GM19452 (cell line): ENCODE data around the gene SIPA1L3.

Experiments used
- ATAC-seq: cut with Tn5 transposase; IDR thresholded peaks from one replicate; pipeline ENCODE4 v1.9.1; 2021; ENCODE audit not compliant: unreplicated experiment

The SIPA1L3 gene

DNA sequence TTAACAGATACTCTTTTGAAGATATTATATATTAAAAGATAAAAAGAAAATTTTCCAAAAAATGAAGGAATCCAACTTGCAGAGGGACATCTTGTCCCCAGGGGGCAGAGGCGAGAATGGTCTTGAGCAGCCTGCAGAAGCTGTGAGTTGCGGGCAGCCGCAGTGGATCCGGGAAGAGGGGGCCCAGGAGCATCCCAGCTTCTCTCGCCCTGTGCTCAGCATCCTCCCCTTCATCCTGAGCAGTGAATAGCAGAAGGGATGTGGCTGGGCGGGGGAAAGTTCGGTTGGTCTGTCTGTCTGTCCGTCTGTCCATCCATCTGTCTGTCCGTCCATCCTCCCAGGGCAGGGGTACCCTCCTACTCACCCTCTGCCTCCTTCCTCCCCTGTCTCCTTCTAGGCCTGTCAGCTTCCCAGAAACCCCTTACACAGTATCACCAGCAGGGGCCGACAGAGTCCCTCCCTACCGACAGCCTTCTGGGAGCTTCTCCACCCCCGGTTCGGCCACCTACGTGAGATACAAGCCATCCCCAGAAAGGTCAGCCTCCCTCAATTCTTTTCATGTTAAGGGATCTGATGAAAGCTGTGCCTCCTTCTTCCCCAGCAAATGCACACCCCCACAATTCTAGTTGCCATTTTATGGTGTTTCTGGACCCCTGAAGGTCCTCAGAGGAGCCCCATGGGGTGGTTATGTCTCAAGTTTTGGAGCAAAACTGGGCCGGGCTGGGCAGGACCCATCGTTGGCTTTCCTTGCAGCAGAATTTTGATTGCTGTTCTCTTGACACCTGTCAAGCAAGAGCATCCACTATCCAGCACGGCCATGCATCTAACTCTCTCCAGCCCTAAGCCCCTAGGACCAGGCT, 235.4 kb downstream of the SIPA1L3 start:
- ATAC-seq: no peak

DNA sequence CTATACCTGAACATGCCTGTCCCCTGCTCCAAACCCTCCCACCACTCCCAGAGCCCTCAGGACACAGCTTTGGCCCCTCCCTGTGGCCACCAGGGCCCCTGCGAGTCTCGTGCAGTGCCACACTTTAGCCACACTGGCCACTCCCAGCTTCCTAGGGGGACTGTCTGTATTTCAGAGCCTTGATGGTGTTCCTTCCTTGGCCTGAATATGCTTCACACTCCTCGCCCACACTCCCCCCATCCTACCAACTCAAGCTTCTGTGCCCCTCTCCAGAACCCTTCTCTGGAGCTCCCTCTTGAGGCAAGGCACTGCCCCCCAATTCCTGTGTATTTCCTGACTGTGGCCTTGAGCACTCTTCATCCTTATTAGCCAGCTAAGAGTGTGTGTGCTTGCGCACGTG, 236.8 kb downstream of the SIPA1L3 start:
- ATAC-seq: no peak

DNA sequence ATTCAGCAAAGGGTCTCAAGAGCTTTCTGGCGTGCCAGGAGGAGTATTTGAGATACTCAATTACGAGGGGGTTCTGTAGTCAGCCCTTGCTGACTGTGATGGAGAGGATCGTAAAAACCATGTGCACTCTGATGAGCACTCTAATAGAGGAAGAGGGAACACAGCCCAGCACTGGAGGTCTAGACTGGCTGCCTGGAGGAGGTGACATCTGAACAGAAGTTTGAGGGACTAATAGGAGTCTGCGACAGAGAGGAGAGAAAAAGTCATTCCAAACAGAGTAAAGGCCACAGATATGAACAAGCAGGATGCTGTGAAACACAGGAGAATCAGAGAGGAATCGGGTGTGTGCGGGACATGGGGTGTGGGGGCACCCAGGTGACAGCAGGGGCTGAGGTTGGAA, 237.7 kb downstream of the SIPA1L3 start:
- ATAC-seq: no peak

DNA sequence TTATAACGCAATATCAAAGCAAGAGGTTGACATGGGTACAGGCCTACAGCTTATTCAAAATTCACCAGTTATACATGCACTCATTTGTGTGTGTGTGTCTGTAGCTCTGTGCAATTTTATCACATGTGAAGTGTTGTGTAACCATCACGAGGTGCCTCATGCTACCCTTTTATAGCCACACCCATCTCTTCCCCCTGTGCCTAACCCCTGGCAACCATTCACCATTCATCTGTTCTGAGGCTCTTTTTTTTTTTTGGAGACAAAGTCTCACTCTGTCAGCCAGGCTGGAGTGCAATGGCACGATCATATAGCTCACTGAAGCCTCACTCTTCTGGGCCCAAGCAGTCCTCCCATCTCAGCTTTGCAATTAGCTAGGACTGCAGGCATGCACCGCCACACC, 238.6 kb downstream of the SIPA1L3 start:
- no peak for ATAC-seq

DNA sequence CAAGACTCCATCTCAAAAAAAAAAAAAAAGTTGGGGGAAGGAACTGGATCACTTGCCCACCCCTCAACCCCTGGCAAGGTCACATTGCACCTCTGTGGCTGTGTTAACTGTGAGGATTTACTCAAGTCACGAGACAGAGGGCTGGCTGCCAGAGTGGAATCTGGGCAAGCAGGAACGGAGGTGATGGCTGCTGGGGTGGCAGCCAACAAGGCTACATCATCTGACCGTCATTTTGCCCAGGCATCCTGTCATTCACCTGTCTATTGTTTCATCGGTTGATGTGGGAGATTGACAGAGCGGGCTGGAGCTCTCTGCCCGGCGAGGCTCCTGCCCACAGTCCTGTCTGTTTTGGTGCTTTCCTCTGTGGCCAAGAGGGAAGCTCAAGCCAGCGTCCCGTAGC, 241.3 kb downstream of the SIPA1L3 start:
- no peak for ATAC-seq

DNA sequence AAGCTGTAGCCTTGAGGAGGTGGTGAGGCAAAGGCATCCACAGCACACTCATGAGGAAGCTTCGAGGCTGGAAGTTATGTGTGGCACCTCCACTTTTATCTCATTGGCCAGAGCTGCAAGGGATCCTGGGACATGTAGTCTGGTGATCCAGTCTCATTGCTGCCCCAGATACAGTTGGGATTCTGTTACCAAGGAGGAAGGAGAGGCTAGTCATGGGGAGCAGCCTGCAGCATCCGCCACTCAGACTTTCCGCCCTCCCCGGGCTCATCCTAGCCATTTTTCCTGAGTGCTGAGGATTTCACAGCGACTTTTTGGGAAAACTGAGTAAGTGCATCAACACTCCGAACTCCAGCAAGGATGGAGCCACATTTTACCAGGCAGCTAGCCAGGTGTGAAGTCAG, 242.7 kb downstream of the SIPA1L3 start:
- ATAC-seq: no peak

DNA sequence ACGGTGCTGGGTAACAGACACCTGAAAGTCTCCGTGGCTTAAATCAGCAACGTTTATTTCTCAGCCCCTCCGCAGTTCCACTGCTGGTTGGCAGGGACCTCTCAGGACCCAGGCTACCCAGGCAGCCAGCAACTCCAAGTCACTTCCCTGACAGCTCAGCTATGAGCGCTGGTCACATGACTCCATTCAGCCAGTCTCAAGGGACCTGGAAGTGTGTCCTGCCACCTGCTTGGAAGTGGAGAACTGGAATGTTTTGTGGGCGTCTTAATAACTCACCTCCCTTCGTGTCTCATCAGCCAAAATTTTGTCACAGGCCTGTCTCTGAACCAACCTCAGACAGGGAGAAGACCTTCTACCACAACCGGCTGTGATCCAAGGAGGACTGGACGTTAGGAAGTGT, 244.2 kb downstream of the SIPA1L3 start:
- ATAC-seq: no peak

DNA sequence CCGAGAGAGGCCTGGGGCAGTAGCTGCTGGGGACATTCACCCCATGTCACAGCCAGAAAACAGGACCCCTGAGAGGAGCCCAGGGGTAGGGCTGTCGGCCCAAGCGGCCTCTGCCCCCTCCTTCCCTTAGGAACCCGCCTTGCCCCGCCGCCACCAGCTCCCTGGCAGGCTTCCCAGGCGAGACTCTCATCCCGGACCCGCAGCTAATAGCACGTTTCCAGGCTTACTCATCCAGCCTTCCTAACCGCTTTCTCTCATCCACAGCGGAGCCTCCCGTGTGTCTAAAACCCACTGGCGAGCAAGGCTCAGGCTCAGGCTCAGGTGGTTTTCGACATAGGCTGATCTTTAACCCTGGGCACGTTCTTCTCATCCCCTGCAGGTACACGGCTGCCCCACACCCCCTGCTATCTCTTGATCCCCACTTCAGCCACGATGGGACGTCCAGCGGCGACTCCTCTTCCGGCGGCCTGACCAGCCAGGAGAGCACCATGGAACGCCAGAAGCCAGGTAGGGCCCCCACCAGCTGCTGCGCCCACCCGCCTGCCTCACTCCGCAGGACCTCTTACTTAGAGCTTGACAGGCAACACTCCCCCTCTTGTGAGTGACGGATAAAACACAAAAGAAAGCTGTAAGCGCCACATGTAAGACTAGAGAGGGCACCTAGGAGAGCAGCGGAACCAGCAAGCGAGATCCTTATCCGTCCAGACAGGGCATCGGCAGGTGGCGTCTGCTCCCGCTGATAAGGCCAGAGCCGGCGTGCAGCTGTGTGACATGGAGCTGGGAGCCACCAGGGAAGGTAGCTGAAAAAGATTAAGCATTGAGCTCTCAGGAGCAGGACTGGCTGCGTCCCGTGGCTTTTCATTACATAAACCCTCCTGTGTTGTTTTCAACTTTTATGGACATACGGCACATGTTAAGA, 245.7 kb downstream of the SIPA1L3 start:
- ATAC-seq: no peak

DNA sequence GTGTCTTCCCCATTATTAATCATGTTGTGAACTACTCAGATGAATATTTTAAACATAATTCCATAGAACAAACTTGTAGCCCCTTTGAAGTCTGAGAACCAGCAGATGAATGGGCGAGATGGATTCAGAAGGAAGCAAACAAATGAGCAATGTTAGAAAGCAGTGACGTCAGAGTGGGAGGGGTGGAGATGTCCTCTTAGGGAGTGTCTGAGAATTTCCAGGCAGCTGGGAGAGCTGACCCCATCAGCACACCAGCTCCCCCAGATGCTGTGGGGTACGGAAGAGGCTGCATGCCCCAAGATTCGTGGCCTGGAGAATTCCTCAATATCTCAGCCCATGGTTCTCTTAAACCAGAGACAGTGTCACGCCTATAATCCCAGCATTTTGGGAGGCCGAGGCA, 248.4 kb downstream of the SIPA1L3 start:
- no peak for ATAC-seq

DNA sequence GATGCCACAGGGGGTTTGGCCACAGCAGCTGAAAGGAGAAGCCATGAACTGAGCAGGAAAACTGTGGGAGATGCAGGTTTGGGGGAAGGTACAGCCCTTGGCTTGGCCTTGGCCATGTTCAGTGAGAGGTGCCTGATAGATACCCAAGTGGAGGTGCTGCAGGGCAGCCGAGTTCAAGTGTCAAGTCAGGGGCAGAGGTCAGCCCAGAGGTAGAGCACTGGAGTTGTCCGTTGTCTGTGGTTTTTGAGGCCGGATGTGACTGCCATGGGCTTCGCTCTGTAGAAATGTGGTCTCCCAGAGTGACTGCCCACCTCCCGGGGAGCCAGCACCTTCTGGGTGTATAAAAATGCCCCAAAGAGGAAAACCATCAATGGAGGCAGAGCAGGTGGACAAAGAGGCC, 251.7 kb downstream of the SIPA1L3 start:
- ATAC-seq: no peak

DNA sequence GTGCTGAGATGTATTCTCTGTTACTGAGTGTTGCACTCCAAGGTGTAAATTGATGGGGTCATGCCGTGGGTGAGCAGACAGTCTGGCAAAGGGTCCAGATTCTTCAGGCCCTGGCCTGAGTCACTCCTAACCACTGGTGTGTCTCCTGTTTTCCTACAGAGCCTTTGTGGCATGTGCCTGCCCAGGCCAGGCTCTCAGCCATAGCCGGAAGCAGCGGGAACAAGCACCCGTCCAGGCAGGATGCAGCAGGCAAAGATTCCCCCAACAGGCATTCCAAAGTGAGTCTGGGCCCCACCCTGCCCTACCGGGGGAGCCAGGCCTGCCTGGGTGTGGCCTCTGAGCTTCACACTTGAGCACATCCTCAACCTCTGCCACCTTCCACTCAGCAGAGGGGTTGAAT, 255.1 kb downstream of the SIPA1L3 start:
- ATAC-seq: no peak

DNA sequence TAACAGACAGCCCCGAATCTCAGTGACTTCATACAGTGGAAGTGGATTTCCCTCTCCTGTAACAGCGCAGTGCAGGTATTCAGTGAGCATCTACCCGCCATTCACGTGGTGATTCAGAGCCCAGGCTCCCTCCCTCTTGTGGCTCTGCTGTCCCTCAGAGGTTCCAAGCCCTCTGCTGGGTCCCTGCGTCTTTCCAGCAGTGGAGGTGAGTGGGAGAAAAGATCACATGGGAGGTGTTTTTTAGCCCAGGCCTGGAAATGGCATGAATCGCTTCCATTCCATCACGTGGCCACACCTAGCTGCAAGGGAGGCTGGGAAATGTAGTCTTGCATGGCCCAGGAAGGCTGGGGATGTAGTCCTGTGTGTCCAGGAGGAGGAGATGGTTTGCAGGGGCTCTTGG, 255.6 kb downstream of the SIPA1L3 start:
- ATAC-seq: no peak

DNA sequence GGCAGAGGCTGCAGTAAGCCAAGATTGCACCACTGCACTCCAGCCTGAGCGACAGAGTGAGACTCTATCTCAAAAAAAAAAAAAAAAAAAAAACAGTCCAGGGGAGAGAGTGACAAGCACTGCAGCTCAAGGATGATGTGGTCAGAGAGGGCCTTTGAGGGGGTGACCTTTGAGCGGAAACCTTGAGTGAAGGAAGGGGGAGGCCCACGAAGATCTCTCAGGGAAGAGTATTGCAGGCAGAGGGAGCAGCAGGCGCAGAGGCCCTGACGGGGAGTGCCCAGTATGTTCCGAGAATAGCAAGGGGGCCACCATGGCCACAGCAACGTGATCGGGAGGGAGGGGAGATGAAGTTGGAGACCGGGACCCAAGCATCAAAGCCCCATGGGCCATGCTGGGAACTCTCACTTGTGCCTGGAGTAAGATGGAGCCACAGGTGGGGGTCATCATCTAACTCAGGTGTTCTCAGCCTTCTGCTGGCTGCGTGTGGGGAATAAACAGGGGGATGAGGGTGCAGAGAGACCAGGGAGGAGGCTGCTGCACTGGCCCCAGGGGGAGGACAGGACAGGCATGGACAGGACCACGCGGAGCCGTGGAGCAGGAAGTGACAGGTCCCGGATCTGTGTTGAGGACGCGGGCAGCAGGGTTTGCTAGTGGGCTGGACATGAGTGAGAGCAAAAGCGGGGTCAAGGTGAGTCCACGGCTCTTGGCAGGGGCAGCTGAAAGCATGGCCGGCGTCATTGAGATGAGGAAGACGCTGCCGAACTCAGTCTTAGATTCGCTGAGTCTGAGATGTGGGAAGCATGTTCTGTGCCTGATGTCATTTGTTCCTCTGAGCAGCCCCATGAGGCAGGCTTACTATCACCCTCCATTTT, 256.6 kb downstream of the SIPA1L3 start:
- no peak for ATAC-seq

DNA sequence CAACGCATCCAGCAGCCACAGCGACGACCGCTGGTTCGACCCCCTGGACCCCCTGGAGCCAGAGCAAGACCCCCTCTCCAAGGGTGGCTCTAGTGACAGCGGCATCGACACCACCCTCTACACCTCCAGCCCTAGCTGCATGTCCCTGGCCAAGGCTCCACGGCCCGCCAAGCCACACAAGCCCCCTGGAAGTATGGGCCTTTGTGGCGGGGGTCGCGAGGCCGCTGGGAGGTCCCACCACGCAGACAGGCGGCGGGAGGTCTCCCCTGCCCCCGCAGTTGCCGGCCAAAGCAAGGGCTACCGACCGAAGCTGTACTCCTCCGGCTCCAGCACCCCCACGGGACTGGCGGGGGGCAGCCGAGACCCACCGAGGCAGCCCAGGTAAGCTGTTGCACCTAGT, 257.5 kb downstream of the SIPA1L3 start:
- no peak for ATAC-seq

DNA sequence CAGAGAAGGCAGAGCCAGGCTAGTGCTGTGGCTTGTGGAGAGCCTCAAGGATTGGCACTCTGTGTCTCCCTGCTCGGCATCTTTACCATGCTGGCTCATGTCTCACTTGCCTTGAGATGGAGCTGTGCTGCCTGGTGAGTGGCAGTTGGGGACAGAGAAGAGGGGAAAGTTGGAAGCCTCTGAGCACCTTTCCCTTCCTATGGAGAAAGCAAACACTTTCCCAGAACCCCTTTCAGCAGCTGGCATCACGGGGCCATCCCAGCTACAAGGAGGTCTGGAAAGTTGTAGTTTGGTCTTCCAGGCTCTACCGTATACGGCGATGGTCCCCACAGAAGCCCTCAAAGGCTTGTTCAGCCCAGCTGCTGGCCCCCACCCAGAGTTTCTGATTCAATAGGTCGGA, 258.3 kb downstream of the SIPA1L3 start:
- ATAC-seq: no peak

DNA sequence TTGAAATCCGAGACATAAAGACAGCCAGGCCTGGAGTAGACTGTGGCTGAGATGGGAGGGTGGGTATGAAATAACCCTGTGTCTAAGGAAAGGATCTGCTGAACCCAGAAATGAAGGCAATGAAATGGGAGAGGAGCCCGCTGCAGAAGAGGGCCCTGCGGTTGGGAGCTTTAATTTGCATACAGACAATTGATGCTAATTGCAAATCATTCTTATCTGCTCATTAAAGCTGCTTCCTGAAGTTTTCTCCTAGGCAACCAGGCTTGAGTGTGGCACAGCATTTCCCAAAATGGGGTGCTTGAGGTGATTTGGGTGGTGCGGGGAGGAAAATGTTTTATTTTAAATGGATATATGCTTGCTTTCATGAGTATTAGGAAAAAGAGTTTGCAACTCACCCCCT, 261.6 kb downstream of the SIPA1L3 start:
- no peak for ATAC-seq

DNA sequence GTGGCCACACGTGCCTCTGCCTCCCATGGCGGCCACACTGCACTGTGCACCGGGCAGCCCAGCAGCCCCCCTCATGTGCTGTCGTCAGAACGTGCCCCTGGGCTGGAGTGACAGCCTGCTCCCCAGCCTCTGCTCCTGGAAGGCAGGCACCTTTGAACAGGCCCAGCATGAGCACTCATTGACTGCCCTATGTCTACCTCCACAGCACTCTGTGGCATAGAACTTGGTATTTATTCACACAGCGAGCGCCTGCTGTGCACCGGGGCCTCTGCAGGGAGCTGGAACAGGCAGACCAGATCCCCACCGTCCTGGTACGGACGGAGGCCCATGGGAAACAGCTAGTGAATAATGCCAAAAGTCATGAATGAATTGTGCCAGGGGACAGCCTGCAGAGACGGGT, 263.3 kb downstream of the SIPA1L3 start:
- ATAC-seq: no peak

DNA sequence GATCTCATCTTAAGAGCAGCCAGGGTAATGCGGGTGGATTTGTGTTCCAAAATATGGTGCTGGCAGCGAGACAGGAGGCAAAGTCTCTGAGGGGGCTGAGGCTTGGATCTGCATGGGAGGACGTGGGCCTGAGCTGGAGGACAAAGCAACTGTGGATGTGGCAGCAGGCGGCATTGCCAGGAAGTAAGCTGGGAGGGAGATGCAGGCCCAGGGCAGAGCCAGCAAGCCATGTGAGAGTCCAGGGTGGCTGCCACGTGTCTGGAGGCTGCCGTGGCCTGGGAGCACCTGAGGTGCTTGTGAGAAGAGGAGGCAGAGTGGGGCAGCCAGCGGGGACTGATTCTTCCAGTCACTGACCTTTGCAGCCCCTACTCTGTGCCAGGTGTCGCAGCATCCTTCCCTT, 265.0 kb downstream of the SIPA1L3 start:
- ATAC-seq: no peak

DNA sequence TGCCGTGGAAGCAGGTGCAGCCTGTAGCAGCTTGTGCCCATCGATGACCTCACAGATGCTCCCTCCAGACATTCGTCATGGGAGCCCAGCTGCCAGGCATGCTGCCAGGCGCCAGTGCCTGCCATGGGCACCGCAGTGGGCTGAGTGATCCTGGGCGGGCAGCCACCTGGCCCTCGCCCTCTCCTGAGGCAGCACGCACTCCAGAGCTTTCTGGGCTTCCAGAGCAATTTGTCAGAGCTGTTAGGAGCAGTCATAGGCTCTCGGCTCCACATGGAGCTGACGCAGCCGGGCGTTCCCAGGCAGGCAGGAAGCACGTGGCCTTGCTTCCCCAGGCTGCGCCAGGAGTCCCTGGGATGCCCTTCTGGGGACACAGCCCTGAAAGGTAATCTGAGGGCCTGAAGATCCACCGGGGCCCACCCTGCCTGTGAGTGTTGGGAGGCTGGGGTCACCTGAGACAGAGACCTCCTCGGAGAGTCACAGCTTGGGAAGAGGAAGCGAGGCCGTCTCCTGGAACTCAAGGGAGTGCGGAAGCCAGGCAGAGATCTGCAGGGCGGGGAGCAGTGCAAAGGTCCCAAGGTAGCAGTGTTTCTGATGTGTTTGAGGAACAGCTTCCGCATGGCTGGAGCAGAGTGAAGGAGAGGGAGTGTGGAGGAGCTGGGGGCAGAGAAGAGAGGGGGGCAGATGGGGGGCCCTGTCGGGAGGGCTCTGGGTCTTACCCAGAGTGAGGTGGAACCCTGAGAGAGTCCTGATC, 266.5 kb downstream of the SIPA1L3 start:
- no peak for ATAC-seq

DNA sequence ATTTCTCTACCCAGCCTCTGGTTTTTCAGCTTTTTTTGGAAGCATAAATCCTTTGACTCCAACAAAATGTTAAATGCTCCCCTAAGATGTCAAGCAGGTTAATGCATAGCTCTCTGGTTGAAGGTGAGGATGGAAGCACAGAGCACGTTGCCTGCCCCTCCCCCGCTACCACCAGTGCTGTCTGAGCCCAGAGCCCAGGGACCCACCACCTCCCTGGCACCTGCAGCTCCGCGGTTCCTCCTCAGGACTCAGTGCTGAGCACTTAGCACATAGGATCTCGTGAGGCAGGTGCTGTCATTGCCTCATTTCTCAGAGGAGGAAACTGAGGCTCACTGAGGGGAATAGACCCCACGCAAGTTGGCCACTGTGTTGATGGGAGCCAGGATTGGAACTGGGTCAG, 268.4 kb downstream of the SIPA1L3 start:
- ATAC-seq: no peak
